H1 (cell line): ENCODE measurements around the gene TNFRSF14. TPM values are rescaled to one million over a fixed set of nuclear protein-coding genes. Genes with fewer than 3 reads are reported as not detected.

Source experiments
- GTF2F1 ChIP-seq: IDR thresholded peaks from 2 replicates; pipeline ENCODE4 v1.6.1; 2012; ENCODE audit warnings: low read depth, low read length, improper control_type of control experiment, borderline replicate concordance
- polyA plus RNA-seq, 7 experiments: library from polyadenylated mRNA; depleted of rRNA in 3 of 7; stranded (reverse) in 5 of 7; unstranded in 2 of 7; fragments of >200 nt in 5 of 7; fragments of 200-250 nt in 2 of 7; gene quantifications; 1 replicate in 5 of 7; 2 replicates in 1 of 7; 4 replicates in 1 of 7; pipeline versions ENCODE4 v1.2.1 to v1.2.3, GENCODE V29; 2011 to 2013; ENCODE audit warnings: missing spikeins in 2 of 7, mixed read lengths in 2 of 7
- total RNA-seq: library from RNA; stranded (reverse); fragmentation: NEBNext Ultra II Directional; extraction: Animal tissue kit (Norgen Biotek cat#: 25700); gene quantifications from 2 replicates; pipeline ENCODE4 v1.2.1, GENCODE V29; 2021
- TF ChIP-seq, protein P1 (sequence below): IDR thresholded peaks from 2 replicates; pipeline ENCODE4 v1.6.1; 2011; ENCODE audit warnings: low read depth, mild to moderate bottlenecking, low read length; ENCODE audit not compliant: insufficient read depth

The TNFRSF14 gene
- total and polyA plus RNA-seq, 2 of the 8 experiments (the other 6 are each of a cell fraction or from before 2014, with no cell fraction given), result 0.36 to 0.50 TPM

DNA sequence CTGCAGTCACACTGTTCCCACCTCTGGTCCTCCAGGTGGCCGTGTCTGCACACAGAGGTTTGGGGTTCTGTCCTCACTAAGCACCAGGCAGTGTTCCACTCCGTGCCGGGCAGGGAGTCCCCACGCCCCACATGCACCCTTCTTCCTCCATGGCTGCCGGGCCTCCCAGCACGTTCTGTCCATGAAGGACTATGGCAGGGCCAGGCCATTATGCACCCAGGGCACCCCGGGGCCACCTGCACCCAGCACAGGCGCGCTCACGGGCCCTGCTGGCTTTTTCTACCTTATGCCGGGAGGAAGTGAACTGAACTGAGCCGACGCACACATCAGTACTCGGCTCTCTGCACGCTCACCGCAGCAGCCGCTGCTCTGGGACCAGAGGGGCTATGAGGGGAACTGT is 40.0 kb upstream of the TNFRSF14 start (continued):
- TF ChIP-seq, protein P1, sequence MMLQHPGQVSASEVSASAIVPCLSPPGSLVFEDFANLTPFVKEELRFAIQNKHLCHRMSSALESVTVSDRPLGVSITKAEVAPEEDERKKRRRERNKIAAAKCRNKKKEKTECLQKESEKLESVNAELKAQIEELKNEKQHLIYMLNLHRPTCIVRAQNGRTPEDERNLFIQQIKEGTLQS, result no peak
- no peak for TF ChIP-seq GTF2F1
